22Rv1 (cell line): ENCODE data around the gene TAGLN3.

ENCODE experiments used
- H3K27ac ChIP-seq: fragments of 450-650 bp; 2 replicates; pipeline ENCODE4 v1.5.1; 2017
- ZFX ChIP-seq: fragments of 450-650 bp; IDR thresholded peaks from 2 replicates; pipeline ENCODE4 v1.6.1; 2017; ENCODE audit warnings: antibody characterized with exemption, borderline replicate concordance
- TF ChIP-seq, protein P1 (sequence below): fragments of 450-650 bp; IDR thresholded peaks from 2 replicates; pipeline ENCODE4 v1.5.1; 2017; ENCODE audit warnings: mild to moderate bottlenecking

Gene TAGLN3

DNA sequence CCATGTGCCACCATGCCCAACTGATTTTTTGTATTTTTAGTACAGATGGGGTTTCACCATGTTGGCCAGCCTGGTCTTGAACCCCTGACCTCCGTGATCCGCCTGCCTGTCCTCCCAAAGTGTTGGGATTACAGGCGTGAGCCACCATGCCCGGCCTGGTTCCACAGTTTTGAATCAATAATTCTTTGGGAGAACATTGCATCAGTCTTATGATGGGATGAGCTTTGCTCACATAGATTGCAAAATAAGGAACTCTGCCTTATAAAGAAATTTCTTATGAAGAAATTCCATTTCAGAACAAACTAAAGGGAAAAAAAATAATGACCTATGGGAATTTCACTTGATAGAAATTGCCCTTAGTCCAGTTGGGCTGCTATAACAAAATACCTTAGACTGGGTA lies 20.0 kb downstream of the TAGLN3 start:
- no peak for TF ChIP-seq ZFX
- TF ChIP-seq, protein P1, sequence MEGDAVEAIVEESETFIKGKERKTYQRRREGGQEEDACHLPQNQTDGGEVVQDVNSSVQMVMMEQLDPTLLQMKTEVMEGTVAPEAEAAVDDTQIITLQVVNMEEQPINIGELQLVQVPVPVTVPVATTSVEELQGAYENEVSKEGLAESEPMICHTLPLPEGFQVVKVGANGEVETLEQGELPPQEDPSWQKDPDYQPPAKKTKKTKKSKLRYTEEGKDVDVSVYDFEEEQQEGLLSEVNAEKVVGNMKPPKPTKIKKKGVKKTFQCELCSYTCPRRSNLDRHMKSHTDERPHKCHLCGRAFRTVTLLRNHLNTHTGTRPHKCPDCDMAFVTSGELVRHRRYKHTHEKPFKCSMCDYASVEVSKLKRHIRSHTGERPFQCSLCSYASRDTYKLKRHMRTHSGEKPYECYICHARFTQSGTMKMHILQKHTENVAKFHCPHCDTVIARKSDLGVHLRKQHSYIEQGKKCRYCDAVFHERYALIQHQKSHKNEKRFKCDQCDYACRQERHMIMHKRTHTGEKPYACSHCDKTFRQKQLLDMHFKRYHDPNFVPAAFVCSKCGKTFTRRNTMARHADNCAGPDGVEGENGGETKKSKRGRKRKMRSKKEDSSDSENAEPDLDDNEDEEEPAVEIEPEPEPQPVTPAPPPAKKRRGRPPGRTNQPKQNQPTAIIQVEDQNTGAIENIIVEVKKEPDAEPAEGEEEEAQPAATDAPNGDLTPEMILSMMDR, result no peak
- H3K27ac ChIP-seq, result no peak overlapping the region

DNA sequence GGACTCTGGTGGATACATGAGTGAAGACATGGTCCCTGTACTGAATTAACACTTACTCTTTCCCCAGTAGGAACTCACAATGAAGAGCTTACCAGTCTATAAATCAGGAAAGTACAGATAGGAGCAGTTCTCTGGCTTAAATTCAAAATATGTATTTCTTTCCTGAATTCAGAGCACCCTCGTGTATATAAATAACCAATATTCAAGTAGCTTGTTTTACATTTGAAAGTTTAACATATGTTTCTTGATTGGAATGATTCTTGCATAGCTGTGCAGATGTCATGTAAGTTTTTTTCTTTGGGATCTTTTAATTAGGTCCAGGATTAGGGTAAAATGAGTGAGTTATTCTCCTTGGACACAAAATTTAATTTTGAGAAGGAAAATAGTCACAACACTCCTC lies 21.0 kb downstream of the TAGLN3 start:
- no peak overlapping the region for H3K27ac ChIP-seq
- TF ChIP-seq ZFX, result no peak
- TF ChIP-seq, protein P1, result no peak

DNA sequence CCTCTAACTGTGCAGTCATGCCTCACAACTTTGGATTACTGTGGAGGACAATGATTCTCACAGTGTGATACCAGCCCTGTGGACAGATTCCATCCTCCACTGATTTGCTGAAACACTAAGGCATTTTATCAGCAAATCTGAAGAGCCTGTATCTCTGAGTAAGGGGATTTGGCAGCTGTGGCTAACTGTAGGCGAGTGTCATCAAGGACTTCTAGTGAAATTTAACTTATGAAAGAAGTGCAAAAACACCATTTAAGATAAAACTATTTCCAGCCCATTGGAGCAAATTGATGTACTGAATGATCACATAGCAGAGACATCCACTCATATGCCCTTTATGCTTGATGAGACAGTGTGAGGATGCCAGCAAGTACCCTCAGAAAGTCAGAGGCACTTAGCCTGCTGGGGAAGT lies 22.0 kb downstream of the TAGLN3 start:
- TF ChIP-seq, protein P1, result no peak
- no peak for TF ChIP-seq ZFX
- H3K27ac ChIP-seq, result no peak overlapping the region

DNA sequence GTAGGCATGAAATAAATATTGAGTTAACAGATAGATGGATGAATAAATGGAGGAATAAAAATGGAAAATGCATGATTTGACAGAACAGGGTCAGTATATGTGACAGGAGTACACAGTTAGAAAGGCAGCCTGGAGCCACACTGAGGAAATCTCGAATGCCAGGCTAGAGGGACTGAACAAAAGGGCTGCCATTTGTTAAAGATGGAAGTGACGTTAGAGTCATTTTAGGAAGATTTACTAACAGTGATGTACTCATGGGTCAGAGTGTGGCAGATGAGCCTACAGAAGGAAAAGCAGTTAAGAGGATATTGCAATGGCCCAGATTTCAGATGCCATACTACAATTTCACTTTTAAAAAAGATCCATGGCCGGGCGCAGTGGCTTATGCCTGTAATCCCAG lies 28.4 kb downstream of the TAGLN3 start:
- no peak overlapping the region for H3K27ac ChIP-seq
- TF ChIP-seq, protein P1, result no peak
- no peak for TF ChIP-seq ZFX

DNA sequence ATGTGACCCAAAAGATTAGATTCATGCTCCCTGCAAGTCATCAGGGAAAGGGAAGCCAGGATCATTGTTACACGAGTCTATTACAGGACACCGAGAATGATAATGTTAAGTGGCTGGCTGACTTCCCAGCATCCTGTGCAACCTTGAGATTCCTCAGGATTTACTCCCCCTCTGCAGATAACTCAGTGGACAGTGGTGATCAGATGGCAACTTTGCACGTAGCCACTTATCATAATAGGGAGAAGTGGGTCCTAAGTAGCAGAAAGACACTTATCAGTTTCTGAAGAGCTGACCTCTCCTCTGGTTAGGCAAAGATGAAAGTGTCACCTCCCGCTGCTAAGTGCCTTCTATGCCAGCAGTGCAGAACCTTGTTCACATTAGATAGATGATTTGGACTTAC lies 29.1 kb downstream of the TAGLN3 start:
- no peak overlapping the region for H3K27ac ChIP-seq
- TF ChIP-seq, protein P1, result no peak

DNA sequence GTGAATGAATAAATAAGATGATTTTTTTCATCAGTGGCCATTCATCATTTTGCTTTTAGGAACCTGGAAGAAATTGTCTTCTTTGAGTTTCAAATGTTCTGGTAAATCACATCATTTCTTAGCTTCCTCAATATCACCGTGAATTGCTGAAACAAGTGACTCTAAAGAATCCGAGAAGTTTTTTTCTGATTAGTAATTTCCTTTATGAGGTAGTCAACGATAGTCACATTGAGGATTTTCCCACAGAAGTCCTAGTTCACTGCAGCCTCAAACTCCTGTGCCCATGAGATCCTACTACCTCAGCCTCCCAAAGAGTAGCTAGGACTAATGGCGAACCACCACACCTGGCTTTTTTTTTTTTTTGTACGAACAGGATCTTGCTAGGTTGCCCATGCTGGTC lies 32.2 kb downstream of the TAGLN3 start:
- no peak overlapping the region for H3K27ac ChIP-seq
- no peak for TF ChIP-seq ZFX

DNA sequence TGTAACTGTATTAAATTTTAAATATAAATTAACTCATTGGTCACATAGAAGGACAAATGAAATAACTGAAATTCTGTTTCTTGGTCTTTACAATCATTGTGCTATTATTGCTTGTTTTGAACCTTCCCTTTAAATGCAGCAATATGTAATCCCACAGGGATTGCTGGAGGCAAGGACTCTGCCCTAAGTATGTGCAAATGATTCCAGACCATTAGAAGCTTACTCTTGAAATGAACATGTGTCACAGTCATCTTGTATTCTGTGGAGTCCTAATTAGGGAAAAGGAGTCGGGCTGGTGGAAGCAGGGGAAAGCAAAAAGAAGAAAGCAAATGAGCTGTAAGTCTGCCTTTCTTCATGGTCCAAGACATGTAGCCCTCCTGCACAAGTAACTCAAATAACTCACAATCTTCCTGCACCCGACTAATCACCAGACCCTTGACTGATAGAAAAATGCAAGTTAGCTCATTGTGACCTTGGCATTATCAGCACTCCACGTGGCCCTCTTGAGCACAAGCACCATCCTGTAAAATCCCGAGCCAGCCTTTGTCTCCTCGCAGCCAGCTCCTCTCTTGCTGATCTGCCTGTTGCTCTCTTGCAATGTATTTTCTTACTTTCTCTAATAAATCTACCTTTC lies 33.5 kb downstream of the TAGLN3 start:
- no peak for TF ChIP-seq ZFX
- TF ChIP-seq, protein P1, result no peak
- no peak overlapping the region for H3K27ac ChIP-seq

DNA sequence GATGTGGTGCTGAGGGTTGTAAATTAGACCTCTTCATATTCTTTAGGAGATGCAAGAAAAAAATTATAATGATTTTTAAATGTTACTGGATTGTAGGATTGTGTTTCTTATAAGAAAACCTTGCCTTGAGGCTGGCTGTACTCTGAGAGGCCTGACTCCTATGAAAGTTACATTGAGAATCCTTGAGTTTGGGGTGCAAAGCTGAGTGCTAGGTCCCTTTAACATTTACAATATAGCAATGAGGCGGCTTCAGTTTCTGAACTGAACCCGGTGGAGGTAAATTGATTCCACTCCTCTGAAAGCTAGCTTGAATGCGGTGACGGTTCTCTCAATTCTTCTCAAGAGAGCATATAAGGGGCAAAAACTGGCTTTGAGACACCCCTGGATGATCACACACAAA lies 35.7 kb downstream of the TAGLN3 start, which contains the start of gene TMPRSS7:
TSS of gene TMPRSS7 (plus strand) at position 301 of the 400 bp plus-strand sequence. CDS start 110 bp downstream, outside the sequence.
- H3K27ac ChIP-seq, result no peak within 1 kb of the TSS
- TF ChIP-seq, protein P1, result no peak
- TF ChIP-seq ZFX, result no peak
